Type B pancreatic cell (in vitro differentiated cells): Measurements from ENCODE around the gene ARHGEF4. TPM values are rescaled to one million over a fixed set of nuclear protein-coding genes. Genes with fewer than 3 reads are reported as not detected.

Experiments used
- DNase-seq: peaks from one replicate; pipeline ENCODE4 v3.0.0; 2021; ENCODE audit warnings: mixed read lengths; ENCODE audit not compliant: unreplicated experiment; ENCODE audit errors: extremely low spot score
- H3K27ac Mint-ChIP-seq: 2 replicates; pipeline ENCODE4 v1.8.0; 2021; ENCODE audit warnings: mild to moderate bottlenecking, mixed read lengths
- H3K27me3 Mint-ChIP-seq: 2 replicates; pipeline ENCODE4 v1.8.0; 2021; ENCODE audit warnings: mixed read lengths
- H3K36me3 Mint-ChIP-seq: 2 replicates; pipeline ENCODE4 v1.8.0; 2021; ENCODE audit warnings: mixed read lengths
- H3K4me1 Mint-ChIP-seq: one replicate; pipeline ENCODE4 v1.8.0; 2021; ENCODE audit warnings: mixed read lengths; ENCODE audit not compliant: unreplicated experiment
- H3K4me3 Mint-ChIP-seq: 2 replicates; pipeline ENCODE4 v1.8.0; 2021; ENCODE audit warnings: mild to moderate bottlenecking, mixed read lengths
- H3K9me3 Mint-ChIP-seq: 2 replicates; pipeline ENCODE4 v1.8.0; 2021; ENCODE audit warnings: mixed read lengths
- total RNA-seq: library from RNA; stranded (reverse); gene quantifications from 2 replicates; pipeline ENCODE4 v1.2.1, GENCODE V29; 2021; ENCODE audit warnings: low replicate concordance
- TF ChIP-seq, protein P1 (sequence below): fragments of 200-600 bp; sonication (generic); conservative IDR thresholded peaks from 2 replicates; pipeline ENCODE4 v1.5.0; 2021; ENCODE audit warnings: antibody characterized with exemption, mild to moderate bottlenecking

ARHGEF4 gene
- total RNA-seq, 1 donor from 2014 or later: 31.4 TPM

GRCh38 chr2:130832296-130832940 lies 4.3 kb upstream of the ARHGEF4 start:
- Mint-ChIP-seq H3K9me3 (no peaks in the 10 kb centered on the region), H3K36me3 (no peaks in the 10 kb centered on the region), H3K4me3 (no peak overlapping the region), H3K4me1 (peaks cover 9% of the 10 kb centered on the region), H3K27ac (no peak overlapping the region), H3K27me3 (peaks cover 18% of the 10 kb centered on the region)
- no peak for DNase-seq
- TF ChIP-seq, protein P1, sequence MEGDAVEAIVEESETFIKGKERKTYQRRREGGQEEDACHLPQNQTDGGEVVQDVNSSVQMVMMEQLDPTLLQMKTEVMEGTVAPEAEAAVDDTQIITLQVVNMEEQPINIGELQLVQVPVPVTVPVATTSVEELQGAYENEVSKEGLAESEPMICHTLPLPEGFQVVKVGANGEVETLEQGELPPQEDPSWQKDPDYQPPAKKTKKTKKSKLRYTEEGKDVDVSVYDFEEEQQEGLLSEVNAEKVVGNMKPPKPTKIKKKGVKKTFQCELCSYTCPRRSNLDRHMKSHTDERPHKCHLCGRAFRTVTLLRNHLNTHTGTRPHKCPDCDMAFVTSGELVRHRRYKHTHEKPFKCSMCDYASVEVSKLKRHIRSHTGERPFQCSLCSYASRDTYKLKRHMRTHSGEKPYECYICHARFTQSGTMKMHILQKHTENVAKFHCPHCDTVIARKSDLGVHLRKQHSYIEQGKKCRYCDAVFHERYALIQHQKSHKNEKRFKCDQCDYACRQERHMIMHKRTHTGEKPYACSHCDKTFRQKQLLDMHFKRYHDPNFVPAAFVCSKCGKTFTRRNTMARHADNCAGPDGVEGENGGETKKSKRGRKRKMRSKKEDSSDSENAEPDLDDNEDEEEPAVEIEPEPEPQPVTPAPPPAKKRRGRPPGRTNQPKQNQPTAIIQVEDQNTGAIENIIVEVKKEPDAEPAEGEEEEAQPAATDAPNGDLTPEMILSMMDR: no peak

DNA sequence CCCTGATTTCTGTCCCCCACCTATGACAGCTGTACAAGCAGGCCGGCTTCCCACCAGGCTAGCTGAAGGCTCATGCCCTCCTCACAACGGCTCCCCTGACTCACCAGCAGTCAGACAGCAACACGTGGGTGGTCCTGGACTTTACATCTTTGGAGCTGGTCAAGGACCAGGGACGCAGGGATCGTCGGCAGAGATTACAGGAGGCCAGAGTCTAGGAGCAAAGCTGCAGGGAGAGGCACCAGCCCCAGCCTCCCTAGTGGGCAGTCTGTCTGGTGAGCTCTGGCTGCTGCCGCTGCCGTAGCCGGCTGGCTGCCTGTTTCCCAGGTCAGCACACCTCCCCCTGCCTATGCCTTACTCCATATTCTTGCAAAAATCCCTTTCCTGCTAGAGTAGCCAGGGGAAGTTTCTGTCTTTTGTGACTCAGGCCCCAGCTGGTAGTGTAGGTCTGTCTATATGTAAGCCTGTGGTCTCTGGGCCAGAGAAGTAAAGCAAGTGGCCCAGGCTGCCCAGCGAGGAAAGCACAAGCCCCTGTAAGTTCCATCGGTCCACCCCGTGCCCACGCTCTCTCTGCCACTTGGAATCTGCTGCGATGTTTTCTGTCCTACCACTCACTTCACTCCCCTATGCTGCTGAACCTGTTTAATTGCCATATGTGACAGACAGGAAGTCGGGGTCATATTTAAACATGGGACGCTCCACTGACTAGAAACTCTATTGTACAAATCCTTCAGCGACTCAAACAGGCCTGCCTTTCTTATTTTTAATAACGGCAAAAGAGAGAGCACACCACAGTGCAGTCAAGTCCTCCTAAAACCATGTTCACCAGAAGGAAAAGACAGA lies 2.4 kb upstream of the ARHGEF4 start:
- TF ChIP-seq, protein P1: no peak
- H3K4me1 Mint-ChIP-seq: peaks cover 6% of the 10 kb centered on the region
- no peaks in the 10 kb centered on the region for H3K36me3 Mint-ChIP-seq
- H3K9me3 Mint-ChIP-seq: no peaks in the 10 kb centered on the region
- peak overlapping the region; percentile 13 for H3K4me3 Mint-ChIP-seq
- H3K27me3 Mint-ChIP-seq: peaks cover 37% of the 10 kb centered on the region
- peak overlapping the region; percentile 48 for H3K27ac Mint-ChIP-seq
- DNase-seq: no peak

- TF ChIP-seq, protein P1: no peak
- peak overlapping the region; percentile 13 for H3K4me3 Mint-ChIP-seq
Observed at GRCh38 chr2:130834931-130835765, 1.6 kb upstream of the ARHGEF4 start.

DNA sequence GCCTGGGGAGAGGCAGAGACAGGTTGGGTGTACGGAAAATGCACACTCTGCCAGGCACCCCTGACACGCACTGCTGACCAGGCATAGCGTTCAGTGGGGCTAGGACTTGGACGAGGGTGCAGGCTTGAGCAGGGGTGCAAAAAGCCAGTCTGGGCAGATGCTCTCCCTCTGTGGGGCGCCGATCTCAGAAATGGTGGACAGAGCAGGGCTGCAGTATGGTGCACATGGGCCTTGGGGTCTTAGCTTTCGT lies 1.0 kb upstream of the ARHGEF4 start:
- TF ChIP-seq, protein P1: no peak
- Mint-ChIP-seq H3K4me3 (no peak overlapping the region), H3K4me1 (peaks cover 6% of the 10 kb centered on the region), H3K27ac (no peak overlapping the region), H3K9me3 (no peaks in the 10 kb centered on the region), H3K36me3 (no peaks in the 10 kb centered on the region), H3K27me3 (peaks cover 49% of the 10 kb centered on the region)
- DNase-seq: no peak

More at GRCh38 chr2:130834931-130835765, 1.6 kb upstream of the ARHGEF4 start:
- no peak for DNase-seq
- Mint-ChIP-seq H3K27ac (peak overlapping the region; percentile 48), H3K4me1 (peaks cover 6% of the 10 kb centered on the region), H3K27me3 (peaks cover 45% of the 10 kb centered on the region), H3K36me3 (no peaks in the 10 kb centered on the region), H3K9me3 (no peaks in the 10 kb centered on the region)

GRCh38 chr2:130837175-130837810 lies 579 bp downstream of the ARHGEF4 start:
- H3K4me1 Mint-ChIP-seq: peaks cover 6% of the 10 kb centered on the region

More at GRCh38 chr2:130837175-130837810, 579 bp downstream of the ARHGEF4 start:
- TF ChIP-seq, protein P1: no peak
- H3K36me3 Mint-ChIP-seq: no peaks in the 10 kb centered on the region
- H3K9me3 Mint-ChIP-seq: no peaks in the 10 kb centered on the region
- H3K4me3 Mint-ChIP-seq: no peak overlapping the region
- no peak for DNase-seq
- H3K27ac Mint-ChIP-seq: no peak overlapping the region
- H3K27me3 Mint-ChIP-seq: peaks cover 59% of the 10 kb centered on the region
